Kidney epithelial cell (primary cell): ENCODE data around the gene RBL1. TPM values are rescaled to one million over a fixed set of nuclear protein-coding genes. Genes with fewer than 3 reads are reported as not detected.

Source experiments
- DNase-seq: peaks from one replicate; pipeline ENCODE4 v3.0.0-alpha.2; 2010; ENCODE audit warnings: low read depth
- H3K27me3 ChIP-seq: 2 replicates; pipeline ENCODE4 v1.6.0; 2011; ENCODE audit warnings: low read length; ENCODE audit not compliant: control insufficient read depth, insufficient read depth
- H3K36me3 ChIP-seq: 2 replicates; pipeline ENCODE4 v1.5.1; 2011; ENCODE audit warnings: low read length; ENCODE audit not compliant: control insufficient read depth, insufficient read depth
- H3K4me3 ChIP-seq: 2 replicates; pipeline ENCODE4 v1.5.1; 2011; ENCODE audit warnings: low read depth, mild to moderate bottlenecking, control low read depth, low read length
- CTCF ChIP-seq: IDR thresholded peaks from 2 replicates; pipeline ENCODE4 v1.5.1; 2011; ENCODE audit warnings: mild to moderate bottlenecking, moderate library complexity, low read length, control low read depth, inconsistent platforms; ENCODE audit not compliant: insufficient read depth, poor library complexity, severe bottlenecking
- total RNA-seq: library from RNA; depleted of rRNA; stranded (reverse); fragments of >200 nt; gene quantifications from 2 replicates; pipeline ENCODE4 v1.2.3, GENCODE V29; 2015

Gene RBL1
- total RNA-seq, 1 donor from 2014 or later: 5.6 TPM

- Histone ChIP-seq H3K27me3 (peaks cover 2% of the 10 kb centered on the region), H3K4me3 (no peak overlapping the region), H3K36me3 (no peaks in the 10 kb centered on the region)
- no peak for DNase-seq
- TF ChIP-seq CTCF: no peak
Observed at GRCh38 chr20:37114012-37114411, 18.2 kb upstream of the RBL1 start.

GRCh38 chr20:37111926-37112455 lies 16.2 kb upstream of the RBL1 start:
- TF ChIP-seq CTCF: no peak
- DNase-seq: no peak
- no peaks in the 10 kb centered on the region for H3K36me3 ChIP-seq
- H3K4me3 ChIP-seq: no peak overlapping the region
- peaks cover 2% of the 10 kb centered on the region for H3K27me3 ChIP-seq

GRCh38 chr20:37108676-37109075 lies 12.9 kb upstream of the RBL1 start:
- no peak overlapping the region for H3K4me3 ChIP-seq
- no peak for DNase-seq
- TF ChIP-seq CTCF: no peak
- no peaks in the 10 kb centered on the region for H3K36me3 ChIP-seq
- H3K27me3 ChIP-seq: no peaks in the 10 kb centered on the region

GRCh38 chr20:37102571-37102970 lies 6.8 kb upstream of the RBL1 start:
- TF ChIP-seq CTCF: no peak
- no peaks in the 10 kb centered on the region for H3K27me3 ChIP-seq
- no peak overlapping the region for H3K4me3 ChIP-seq
- no peak for DNase-seq
- H3K36me3 ChIP-seq: no peaks in the 10 kb centered on the region

- no peak for DNase-seq
- H3K36me3 ChIP-seq: no peaks in the 10 kb centered on the region
- H3K27me3 ChIP-seq: no peaks in the 10 kb centered on the region
- no peak overlapping the region for H3K4me3 ChIP-seq
- no peak for TF ChIP-seq CTCF
Observed at GRCh38 chr20:37096415-37097041, 731 bp upstream of the RBL1 start.

GRCh38 chr20:37095108-37095598 lies 644 bp downstream of the RBL1 start:
- no peak for TF ChIP-seq CTCF
- Histone ChIP-seq H3K4me3 (peak overlapping the region; percentile 60), H3K27me3 (no peaks in the 10 kb centered on the region), H3K36me3 (no peaks in the 10 kb centered on the region)
- no peak for DNase-seq
